VCaP (cell line): Measurements from ENCODE around the gene APC2.

Experiments
- H3K27ac ChIP-seq: fragments of 450-650 bp; 2 replicates; pipeline ENCODE4 v1.5.1; 2017
- TF ChIP-seq, protein P1 (sequence below): fragments of 450-650 bp; conservative IDR thresholded peaks from 2 replicates; pipeline ENCODE4 v1.5.1; 2017; ENCODE audit warnings: mild to moderate bottlenecking, moderate library complexity

Gene APC2

DNA sequence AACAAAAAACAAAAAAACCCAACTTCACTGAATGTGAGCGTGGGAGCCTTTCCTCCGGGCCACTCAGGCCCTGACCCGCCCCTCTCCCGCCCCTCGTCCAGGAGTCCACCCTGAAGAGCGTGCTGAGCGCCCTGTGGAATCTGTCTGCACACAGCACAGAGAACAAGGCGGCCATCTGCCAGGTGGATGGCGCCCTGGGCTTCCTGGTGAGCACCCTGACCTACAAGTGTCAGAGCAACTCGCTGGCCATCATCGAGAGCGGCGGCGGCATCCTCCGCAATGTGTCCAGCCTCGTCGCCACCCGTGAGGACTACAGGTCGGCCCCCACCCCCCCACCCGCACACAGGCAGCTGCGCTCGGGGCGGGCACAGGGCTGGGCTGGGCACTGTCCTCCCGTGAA lies 11.9 kb downstream of the APC2 start:
- H3K27ac ChIP-seq = no peak overlapping the region
- TF ChIP-seq, protein P1, sequence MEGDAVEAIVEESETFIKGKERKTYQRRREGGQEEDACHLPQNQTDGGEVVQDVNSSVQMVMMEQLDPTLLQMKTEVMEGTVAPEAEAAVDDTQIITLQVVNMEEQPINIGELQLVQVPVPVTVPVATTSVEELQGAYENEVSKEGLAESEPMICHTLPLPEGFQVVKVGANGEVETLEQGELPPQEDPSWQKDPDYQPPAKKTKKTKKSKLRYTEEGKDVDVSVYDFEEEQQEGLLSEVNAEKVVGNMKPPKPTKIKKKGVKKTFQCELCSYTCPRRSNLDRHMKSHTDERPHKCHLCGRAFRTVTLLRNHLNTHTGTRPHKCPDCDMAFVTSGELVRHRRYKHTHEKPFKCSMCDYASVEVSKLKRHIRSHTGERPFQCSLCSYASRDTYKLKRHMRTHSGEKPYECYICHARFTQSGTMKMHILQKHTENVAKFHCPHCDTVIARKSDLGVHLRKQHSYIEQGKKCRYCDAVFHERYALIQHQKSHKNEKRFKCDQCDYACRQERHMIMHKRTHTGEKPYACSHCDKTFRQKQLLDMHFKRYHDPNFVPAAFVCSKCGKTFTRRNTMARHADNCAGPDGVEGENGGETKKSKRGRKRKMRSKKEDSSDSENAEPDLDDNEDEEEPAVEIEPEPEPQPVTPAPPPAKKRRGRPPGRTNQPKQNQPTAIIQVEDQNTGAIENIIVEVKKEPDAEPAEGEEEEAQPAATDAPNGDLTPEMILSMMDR = no peak

GRCh38 chr19:1465191-1466016 lies 15.5 kb downstream of the APC2 start:
- peak overlapping the region; percentile 52 for H3K27ac ChIP-seq
- TF ChIP-seq, protein P1 = peak; percentile 72

DNA sequence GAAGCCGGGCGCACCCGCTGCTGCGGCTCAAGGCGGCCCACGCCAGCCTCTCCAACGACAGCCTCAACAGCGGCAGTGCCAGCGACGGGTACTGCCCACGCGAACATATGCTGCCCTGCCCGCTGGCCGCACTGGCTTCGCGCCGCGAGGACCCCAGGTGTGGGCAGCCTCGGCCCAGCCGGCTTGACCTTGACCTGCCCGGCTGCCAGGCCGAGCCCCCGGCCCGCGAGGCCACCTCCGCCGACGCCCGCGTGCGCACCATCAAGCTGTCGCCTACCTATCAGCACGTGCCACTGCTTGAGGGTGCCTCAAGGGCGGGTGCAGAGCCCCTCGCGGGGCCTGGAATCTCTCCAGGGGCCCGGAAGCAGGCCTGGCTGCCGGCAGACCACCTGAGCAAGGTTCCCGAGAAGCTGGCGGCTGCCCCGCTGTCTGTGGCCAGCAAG lies 16.1 kb downstream of the APC2 start:
- H3K27ac ChIP-seq = peak overlapping the region; percentile 52; the same call in 1 of the 2 replicates
- TF ChIP-seq, protein P1 = peak; percentile 31

GRCh38 chr19:1466461-1467214 lies 16.7 kb downstream of the APC2 start:
- TF ChIP-seq, protein P1 = no peak
- H3K27ac ChIP-seq = no peak overlapping the region

DNA sequence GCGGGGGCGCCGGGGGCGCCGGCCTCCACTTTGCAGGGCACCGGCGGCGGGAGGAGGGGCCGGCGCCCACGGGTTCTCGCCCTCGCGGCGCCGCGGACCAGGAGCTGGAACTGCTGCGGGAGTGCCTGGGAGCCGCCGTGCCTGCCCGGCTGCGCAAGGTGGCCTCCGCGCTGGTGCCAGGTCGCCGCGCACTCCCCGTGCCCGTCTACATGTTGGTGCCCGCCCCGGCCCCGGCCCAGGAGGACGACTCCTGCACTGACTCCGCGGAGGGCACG lies 17.2 kb downstream of the APC2 start:
- H3K27ac ChIP-seq = no peak overlapping the region
- TF ChIP-seq, protein P1 = no peak

DNA sequence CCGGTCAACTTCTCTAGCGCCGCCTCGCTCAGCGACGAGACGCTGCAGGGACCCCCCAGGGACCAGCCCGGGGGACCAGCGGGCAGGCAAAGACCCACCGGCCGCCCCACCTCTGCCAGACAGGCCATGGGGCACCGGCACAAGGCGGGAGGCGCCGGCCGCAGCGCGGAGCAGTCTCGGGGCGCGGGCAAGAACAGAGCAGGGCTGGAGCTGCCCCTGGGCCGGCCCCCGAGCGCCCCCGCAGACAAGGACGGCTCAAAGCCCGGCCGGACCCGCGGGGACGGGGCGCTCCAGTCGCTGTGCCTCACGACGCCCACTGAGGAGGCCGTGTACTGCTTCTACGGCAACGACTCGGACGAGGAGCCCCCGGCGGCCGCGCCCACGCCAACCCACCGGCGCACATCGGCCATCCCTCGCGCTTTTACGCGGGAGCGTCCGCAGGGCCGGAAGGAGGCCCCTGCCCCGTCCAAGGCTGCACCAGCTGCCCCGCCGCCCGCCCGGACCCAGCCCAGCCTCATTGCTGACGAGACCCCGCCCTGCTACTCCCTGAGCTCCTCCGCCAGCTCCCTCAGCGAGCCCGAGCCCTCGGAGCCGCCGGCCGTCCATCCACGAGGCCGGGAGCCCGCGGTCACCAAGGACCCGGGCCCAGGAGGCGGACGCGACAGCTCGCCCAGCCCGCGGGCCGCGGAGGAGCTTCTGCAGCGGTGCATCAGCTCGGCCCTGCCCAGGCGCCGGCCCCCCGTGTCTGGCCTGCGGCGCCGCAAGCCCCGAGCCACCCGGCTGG lies 17.8 kb downstream of the APC2 start:
- TF ChIP-seq, protein P1 = no peak

DNA sequence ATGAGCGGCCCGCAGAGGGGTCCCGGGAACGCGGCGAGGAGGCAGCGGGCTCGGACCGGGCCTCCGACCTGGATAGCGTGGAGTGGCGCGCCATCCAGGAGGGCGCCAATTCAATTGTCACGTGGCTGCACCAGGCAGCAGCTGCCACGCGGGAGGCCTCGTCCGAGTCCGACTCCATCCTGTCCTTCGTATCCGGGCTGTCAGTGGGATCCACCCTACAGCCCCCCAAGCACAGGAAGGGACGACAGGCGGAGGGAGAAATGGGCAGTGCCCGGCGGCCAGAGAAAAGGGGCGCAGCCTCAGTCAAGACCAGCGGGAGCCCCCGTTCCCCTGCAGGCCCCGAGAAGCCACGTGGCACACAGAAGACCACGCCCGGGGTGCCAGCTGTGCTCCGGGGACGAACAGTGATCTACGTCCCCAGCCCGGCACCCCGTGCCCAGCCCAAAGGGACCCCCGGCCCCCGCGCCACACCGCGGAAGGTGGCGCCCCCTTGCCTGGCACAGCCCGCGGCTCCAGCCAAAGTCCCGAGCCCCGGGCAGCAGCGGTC lies 18.4 kb downstream of the APC2 start:
- TF ChIP-seq, protein P1 = no peak
- no peak overlapping the region for H3K27ac ChIP-seq

More for the DNA sequence above, 17.8 kb downstream of the APC2 start:
- H3K27ac ChIP-seq = no peak overlapping the region
